HG03354 (cell line): Measurements from ENCODE around the gene ADA.

Experiments used
- ATAC-seq: cut with Tn5 transposase; IDR thresholded peaks from one replicate; pipeline ENCODE4 v1.9.1; 2021; ENCODE audit warnings: mild to moderate bottlenecking; ENCODE audit not compliant: unreplicated experiment, poor library complexity, severe bottlenecking

The ADA gene

DNA sequence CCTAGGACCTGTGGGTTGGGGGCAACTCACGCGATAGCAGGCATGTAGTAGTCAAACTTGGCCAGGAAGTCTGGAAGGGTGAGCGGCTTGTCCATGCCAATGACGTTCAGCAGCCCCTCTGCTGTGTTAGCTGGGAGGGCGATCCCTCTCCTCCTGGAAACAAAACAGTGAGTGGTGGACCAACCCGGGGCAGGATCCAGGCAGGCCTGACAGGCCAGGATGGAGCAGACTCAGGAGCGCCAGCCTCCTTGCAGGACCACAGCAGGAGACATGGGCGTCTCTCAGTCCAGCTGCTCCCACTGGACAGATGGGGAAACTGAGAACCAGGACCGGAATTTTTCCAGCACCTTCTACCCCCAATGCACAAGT is 22.5 kb downstream of the ADA start:
- no peak for ATAC-seq

DNA sequence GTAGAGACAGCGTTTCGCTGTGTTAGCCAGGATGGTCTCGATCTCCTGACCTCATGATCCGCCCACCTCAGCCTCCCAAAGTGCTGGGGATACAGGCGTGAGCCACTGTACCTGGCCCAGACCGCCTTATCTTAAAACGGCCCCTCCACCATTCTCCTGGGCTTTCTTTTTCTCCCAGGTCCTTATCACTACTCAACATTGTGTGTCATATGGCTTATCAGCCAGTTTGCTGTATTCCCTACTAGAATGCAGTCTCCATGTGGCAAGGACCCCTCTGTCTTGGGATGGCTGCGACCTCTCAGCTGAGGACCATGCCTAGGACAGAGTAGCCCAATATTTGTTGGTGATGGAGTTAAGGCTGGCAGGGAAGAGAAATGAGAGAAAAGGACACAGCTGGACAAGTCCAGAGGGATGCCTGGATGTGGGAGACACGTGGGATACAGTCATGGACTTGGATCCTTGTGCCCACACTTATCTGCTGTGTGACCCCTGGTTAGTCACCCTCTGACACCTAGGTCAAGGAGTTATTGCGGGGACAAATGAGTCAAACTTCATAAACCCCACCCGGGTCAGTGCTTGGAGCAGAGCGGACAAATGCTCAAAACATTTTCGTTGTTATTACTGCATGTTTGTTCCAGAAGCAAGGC is 24.0 kb downstream of the ADA start:
- no peak for ATAC-seq

DNA sequence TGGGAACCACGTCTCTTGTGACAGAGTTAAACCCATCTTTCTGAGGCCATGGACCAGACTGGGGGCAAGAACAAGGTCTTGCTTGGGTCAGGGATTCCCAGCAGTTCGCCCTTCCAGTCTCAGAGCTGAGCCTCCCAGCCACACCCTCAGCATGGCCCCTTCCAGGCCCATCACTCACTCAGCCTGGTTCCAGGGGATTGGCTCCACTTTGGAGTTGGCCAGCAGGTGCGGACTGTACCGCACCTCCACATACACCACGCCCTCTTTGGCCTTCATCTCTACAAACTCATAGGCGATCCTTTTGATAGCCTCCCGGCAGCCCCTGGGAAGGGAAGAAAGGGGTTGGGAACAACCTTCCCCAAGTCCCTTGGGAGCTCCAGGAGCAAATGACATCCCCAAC is 25.2 kb downstream of the ADA start:
- ATAC-seq, result no peak

DNA sequence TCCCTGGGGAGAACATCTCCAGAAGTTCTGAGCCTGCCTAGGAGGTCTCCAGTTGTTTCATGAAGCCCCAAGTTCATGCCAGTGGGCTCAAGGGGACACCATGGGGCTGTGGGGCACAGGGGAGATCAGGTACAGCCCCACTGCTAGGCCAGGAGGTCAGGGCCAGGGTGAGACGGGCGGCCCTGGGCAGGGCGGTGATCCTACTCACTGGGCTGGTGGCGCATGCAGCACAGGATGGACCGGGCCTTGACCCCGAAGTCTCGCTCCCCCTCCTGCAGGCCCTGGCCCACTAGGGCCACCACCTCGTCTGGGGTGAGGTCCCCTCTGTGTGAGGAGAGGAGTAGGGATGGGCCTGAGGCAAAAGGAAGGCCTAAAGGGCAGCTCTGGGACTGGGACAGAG is 26.1 kb downstream of the ADA start:
- ATAC-seq, result no peak

DNA sequence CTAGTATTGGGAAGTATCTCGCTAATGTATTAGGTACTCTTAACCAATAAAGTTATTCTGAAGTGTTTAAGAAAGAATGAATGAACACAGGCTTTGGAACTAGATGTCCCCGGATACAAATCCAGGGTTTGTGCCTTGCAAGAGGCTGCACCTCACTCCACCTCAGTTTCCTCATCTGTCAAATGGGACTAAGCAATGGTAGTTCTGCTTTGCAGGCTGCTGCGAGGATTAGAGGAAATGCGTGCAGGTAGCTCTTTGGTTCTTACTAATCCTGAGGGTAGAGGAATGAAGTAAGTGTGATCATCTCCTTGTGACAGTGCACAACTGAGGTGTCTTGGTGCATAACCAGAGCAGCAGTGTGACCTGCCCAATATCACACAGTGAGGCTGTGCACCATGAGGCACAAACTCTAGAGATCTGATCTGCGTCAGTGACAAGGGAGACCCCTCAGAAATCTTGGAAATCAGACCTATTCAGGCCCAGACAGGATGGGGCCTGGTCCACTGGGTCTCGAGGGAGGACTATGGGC is 26.7 kb downstream of the ADA start:
- ATAC-seq, result no peak

DNA sequence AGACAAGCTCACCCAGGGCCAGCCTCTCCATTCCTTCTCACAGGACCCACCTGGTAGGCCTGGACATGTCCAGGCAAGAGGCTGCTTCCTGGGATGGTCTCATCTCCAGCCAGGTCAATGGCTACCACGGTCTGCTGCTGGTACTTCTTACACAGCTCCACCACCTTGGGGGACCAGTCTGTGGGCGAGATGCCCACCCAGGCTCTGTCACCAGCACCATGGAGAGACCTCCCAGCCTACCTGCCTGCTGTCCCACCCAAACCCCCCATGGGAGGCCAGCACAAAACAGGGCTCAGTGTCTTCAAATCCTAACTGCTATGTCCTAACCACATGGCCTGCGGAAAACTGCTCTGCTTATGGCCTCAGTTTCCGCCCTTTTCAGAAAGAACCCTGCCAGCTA is 27.3 kb downstream of the ADA start:
- ATAC-seq, result no peak

DNA sequence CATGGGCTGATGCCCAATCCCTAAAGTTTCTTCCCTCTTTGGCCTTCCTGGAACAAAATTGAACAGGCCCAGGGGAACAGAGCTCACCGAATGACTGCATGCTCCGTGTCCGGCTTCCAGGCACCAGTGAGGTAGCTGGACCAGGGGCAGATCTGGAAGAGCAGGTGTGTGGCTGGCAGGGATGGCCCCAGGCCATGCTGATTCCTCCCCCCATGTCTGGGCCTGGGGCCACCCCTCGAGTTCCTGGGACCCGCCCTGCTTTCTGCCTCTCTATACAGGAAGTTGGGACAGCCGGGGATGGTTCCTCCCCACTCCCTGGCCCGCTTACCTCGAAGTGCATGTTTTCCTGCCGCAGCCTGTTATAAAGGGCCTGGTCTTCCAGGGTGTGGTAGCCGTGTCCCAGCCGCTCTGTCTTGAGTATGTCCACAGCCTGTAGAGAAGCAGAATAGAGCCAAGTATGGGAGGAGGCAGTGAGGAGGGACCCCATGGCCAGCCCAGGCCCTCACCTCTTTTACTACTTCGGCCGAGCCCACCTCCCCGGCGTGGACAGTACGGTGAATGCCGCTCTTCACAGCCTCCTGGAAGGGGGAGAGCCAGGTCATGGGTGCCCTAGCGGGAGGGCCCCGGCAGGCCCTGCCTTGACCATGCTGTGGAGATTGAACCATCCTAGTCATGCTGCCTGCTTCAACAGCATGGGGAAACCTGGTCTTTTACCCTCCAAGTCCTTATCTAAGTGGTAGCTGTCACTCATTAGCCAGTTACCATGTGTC is 28.8 kb downstream of the ADA start:
- ATAC-seq, result no peak

DNA sequence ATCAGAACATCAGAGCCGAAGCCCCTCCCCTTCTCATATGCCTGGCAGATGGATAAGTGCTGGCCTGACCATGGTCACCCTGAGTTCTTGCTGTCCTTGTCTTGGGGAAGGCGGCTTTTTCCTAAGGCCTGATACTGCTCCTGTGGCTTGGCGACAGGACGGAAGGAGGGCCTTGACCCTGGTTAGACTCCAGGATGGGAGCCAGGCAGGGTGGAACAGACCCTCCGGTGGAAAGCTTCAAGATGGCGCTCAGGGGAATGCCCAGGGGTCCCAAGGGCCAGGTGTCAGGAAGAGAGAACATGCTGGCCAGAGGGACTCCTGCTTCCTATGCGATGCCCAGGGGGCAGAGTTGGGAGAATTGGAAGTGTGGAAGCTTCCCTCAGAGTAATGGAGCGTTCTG is 29.6 kb downstream of the ADA start:
- no peak for ATAC-seq

DNA sequence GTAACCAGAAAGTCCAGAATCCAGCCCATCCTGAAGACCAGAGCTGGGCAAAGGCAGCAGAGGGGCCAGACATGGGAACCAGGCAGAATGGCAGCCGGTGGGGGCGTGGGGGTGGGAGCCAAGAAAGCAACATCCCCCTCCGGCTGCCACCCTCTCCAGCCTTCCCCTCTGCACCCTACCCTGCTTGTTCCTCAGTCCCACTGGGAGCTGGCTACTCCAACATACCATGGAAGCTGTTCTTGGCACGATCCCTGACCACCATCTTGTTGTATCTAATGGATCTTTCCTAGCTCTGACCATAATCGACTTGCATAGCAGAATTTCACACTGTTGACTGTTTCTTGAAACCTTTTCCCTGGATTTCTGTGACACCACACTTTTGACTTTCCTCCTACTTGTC is 30.2 kb downstream of the ADA start:
- no peak for ATAC-seq

DNA sequence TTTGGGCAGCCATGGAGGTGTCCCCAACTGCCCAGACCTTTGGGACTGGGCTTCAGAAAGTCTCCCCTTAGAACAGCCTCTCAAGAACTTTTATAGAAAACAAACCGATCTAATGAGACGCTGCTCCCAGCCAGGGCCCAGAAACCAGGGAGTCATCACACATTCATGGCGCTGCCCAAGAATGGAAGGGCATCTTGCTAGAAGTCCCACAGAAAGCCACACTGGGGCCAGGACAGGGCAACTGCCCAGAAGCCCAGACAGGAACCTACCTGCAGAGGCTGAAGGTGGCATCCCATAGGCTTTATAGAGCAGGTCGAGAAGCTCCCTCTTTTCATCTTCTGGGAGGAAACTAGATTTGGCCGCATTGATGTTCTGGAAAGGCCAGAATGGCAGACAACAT is 31.5 kb downstream of the ADA start:
- no peak for ATAC-seq

DNA sequence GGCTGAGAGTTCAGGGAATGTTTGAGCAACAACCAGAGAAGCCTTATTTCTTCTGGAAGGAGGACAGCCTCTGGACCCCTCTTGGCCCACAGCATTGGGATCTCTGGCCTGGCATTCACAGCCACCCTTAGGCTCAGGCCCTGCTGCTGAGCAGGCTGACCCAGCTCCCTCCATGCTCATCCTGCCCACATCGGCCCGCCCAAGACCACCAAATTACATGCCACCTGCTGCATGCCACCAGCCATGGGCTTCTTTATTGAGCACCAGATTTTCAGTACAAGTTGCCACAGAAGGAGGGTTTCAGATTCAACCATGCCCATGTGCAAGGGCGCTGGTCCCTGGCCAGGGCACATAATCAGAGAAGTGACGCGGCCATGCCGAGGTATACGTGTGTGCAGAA is 32.2 kb downstream of the ADA start:
- no peak for ATAC-seq

DNA sequence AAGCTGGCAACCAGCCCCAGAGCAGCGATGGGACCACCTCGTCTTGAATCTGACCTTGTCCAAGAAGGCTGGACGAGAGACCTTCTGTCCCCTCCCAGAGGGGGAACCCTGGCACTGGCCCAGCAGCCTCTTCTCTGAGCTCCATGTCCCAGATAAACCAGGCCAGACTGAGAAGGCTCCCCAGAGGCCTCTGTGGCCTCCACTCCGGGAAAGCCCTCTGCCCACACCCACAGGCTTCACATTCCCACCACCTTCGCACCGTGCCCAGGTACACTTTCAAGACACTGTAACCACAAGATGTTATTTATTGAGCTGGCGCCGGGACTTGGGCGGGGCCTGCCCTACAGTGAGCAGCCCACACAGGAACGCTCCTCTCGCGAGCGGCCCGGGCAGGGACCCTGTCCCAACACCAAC is 33.2 kb downstream of the ADA start:
- ATAC-seq, result no peak

DNA sequence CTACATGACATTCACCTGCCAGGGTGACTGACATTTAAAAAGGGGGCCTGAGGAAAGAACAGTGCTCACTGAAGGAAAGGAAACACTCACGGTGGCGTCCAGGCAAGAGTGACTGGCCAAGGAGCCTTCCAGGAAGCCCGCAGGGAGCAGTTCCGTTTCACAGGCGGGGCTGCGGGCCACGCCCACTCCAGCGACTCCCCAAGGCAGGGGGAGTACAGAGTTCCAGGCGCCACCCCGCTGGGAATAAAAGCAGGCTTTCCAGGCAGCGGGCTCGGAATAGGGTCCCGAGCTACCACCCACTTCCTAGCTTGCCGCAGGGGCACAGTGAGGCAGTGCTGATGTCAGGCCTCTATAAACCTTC is 34.9 kb downstream of the ADA start:
- no peak for ATAC-seq

DNA sequence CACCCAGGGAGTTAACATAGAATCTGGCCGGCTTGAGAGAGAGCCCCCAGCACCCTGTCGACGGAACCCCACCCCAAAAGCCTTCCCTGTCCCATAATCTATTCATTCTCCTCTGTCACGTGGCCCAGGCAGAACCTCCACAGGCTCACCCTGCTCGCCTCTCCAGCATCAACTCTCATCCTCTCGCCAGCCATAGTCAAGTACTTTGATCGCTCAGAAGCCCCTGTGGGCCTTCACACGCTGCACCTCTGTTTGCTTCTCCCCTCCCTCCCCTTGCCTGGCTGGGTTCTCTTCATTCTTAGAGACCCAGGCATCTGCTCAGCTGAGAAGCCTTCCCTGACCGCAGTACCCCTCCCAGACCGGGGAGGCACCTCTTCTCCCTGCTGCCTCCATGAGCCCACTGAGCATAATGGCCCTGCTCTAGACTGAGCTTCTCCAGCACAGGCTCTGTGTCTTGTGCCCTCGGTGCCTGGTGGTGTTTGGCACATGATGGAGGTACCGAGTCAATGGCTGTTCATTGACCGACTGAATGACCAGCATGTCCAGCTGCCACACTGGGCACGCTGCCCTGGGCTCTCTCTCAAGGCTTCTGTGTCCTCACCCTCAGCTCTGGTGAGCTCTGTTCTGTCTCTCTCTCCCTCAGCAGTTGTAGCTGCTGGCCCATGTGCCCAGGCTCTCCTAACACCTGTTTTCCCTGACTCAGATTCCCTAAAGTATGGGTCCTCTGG is 35.5 kb downstream of the ADA start:
- ATAC-seq, result no peak

DNA sequence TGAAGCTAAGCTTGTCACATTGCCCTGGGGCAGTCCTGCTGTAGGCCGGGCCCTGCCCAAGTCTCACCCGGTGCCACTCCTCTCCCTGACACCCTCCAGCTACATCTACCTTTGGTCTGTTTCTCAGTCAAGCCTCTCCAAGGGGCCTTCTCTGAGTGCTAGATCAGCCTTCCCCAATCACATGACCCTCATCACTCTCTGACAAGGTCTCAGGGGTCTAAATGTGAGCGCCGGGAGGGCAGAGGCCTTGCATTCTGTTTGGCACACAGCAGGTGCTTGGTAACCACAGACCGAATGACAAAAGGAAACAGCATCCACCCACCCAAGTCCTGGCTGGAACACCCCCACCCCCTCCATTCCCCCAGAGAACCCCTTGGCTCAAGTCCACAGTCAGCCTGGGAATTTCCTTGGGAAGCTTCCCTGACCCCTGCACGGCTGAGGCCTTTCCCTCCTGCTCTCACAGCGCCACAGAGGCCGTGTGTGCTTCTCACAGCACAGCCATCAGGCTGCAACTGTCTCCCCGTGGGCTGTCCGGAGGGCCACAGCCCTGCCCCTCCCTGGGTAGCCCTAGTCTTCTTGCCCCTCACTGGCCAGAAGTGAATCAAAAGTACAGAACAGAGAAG is 36.2 kb downstream of the ADA start:
- no peak for ATAC-seq

DNA sequence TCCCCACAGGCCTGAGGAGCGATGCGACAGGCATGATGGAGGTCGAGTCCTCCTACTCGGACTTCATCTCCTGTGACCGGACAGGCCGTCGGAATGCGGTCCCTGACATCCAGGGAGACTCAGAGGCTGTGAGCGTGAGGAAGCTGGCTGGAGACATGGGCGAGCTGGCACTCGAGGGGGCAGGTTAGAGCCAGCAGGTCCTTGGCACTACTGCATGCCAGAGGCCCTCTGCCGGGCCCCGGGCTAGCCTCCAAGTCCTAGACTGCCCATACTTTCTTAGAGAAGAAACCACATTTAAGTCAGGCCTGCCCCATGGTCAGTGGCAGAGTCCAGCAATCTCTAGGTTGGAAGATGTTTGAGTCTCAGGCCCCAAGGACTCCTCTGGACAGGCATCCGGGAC is 37.0 kb downstream of the ADA start:
- ATAC-seq, result no peak

DNA sequence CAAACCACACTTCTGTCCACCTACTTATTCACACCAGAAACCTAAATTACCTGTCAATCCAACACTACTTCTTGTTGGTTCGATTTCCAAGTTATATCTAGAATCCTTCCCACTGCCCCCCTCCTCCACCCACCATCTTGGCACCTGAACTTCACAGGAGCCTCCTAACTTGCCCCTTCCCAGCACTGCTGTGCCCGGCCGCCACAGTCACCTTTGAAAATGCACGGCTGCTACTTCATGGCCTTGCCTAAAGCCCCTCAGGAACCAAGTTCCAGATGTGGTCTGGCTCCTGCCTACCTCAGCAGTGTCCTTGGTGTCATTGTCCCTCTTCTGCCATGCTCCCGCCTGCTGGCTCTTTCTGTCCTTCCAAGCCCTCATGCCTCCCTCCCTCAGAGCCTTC is 37.9 kb downstream of the ADA start:
- ATAC-seq, result no peak

DNA sequence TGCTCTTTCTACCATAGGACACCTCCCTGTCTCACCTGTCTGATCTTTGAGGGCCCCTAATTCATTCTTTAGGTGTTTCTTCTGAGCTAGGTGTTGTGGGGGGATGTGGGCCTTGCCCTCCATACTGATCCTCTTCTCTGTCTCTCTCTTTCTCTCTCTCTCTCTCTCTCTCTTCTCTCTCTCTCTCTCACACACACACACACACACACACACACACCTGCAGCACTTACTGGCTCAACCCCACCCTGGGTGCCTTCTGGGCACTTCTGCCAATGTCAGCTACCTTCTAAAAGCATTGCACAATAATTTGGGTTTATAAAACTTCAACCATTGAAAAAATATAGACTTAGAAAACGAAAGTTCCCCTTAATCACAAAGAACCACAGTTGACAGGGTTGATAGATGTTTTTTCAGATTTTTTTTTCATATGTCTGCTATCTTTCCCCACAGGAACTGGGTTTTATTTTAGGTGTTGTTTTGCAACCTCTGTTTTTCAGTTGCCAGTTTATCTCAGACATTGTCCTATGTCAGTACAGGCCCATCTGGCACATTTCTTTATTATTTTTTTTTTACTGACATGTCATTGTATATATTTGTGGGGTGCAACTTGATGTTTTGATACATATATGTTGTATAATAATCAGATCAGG is 41.1 kb downstream of the ADA start:
- peak; percentile 20 for ATAC-seq

DNA sequence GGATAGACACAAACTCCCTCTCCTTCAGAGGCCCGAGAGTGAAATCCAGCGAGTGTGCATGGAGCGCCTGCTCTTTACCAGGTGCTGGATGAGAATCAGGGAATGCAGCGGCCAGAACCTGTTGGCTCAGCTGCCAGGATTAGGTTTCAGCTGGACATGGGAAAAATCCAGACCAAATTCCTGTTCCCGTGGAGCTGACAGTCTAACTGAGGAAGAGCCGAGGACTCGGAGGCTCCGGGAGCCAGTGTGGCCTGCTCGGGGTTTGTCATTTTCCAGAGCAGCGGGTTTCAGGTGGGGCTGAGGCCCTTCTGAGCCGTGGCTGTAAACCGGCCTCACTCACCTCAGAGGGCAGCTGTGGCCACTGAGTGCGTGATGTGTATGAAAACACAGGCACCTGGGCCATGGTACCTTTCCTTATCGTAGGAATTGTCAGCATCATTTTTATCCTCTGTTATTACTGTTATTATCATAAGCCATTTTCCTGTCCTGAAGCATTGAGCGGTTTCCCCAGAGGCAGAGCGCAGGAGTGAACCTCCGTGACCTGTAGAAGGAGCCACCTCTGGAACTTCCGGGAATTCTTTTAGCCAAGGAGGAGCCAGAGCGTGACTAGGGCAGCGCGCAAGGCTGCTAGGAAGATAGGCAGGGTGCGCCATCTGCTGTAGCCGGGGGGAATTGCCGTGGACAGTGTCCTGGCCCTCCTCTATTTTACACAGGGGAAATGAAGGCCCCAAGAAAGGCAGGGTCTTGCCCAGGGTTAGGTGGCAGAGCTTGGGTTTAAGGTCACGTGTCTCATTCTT is 41.8 kb downstream of the ADA start:
- peak; percentile 92 for ATAC-seq
